ENCODE results near the gene KIAA1328.

Gene KIAA1328

GRCh38 chr18:36828630-36829361, at the start of gene KIAA1328, which contains the start of gene TPGS2:
KIAA1328 (plus strand) TSS chr18:36829127; CDS start chr18:36829139, 12 bp downstream.
TPGS2 (minus strand) TSS chr18:36829002; CDS start chr18:36828767, 235 bp downstream.
- Mint-ChIP-seq H3K36me3 (ENCODE audit: low read depth) (peaks cover 12% of the 10 kb centered on the region), H3K27ac (peak within 1 kb of the TSS; percentile 94), H3K27me3 (no peaks in the 10 kb centered on the region), H3K4me1 (ENCODE audit: low read depth) (peaks cover 47% of the 10 kb centered on the region), H3K9me3 (no peaks in the 10 kb centered on the region), H3K4me3 (peak within 1 kb of the TSS; percentile 92)

DNA sequence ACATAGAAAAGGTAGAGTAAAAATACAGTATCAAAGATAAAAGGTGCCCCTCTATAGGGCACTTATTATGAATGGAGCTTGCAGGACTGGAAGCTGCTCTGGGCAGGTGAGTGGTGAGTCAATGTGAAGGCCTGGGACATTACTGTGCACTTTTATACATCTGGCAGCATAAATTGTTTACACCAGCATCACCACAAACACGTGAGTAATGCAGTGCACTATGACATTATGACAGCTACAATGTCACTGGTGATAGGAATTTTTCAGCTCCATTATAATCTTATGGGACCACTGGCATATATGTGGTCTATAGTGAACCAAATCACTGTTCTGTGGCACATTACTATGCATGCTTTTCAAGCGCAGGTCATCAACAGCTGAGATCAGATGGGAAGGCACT, 48.2 kb upstream of the KIAA1328 start:
- H3K27ac Mint-ChIP-seq = no peak overlapping the region
- H3K27me3 Mint-ChIP-seq = no peaks in the 10 kb centered on the region
- H3K4me1 Mint-ChIP-seq (ENCODE audit: low read depth) = no peaks in the 10 kb centered on the region
- H3K4me3 Mint-ChIP-seq = no peak overlapping the region
- H3K36me3 Mint-ChIP-seq (ENCODE audit: low read depth) = peaks cover 20% of the 10 kb centered on the region
- peaks cover 3% of the 10 kb centered on the region for H3K9me3 Mint-ChIP-seq

- no peaks in the 10 kb centered on the region for H3K4me1 Mint-ChIP-seq (ENCODE audit: low read depth)
- H3K9me3 Mint-ChIP-seq = peaks cover 3% of the 10 kb centered on the region
- peaks cover 29% of the 10 kb centered on the region for H3K36me3 Mint-ChIP-seq (ENCODE audit: low read depth)
- no peaks in the 10 kb centered on the region for H3K27me3 Mint-ChIP-seq
- no peak overlapping the region for H3K27ac Mint-ChIP-seq
- no peak overlapping the region for H3K4me3 Mint-ChIP-seq
Measured at GRCh38 chr18:36782710-36783109, 46.2 kb upstream of the KIAA1328 start.

DNA sequence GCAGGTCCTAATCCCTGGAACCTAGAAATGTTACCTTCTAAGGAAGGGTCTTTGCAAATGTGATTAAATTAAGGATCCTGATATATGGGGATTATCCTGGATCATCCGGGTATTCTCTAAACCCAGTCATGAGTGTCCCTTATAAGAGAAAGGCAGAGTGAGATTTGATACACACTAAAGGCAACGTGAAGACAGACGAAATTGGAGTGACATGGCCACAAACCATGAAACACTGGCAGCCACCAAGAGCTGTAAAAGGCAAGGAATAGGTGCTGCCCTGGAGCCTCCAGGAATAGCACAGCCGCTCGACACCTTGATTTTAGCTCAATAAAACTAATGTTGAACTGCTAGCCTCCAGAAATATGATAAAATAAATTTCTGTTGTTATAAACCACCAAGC, 45.1 kb upstream of the KIAA1328 start:
- no peaks in the 10 kb centered on the region for H3K4me1 Mint-ChIP-seq (ENCODE audit: low read depth)
- H3K27ac Mint-ChIP-seq = no peak overlapping the region
- H3K27me3 Mint-ChIP-seq = no peaks in the 10 kb centered on the region
- H3K36me3 Mint-ChIP-seq (ENCODE audit: low read depth) = peaks cover 31% of the 10 kb centered on the region
- no peaks in the 10 kb centered on the region for H3K9me3 Mint-ChIP-seq
- H3K4me3 Mint-ChIP-seq = no peak overlapping the region

- Mint-ChIP-seq H3K9me3 (peaks cover 16% of the 10 kb centered on the region), H3K27me3 (no peaks in the 10 kb centered on the region), H3K4me3 (no peak overlapping the region), H3K36me3 (ENCODE audit: low read depth) (peaks cover 48% of the 10 kb centered on the region), H3K27ac (no peak overlapping the region), H3K4me1 (ENCODE audit: low read depth) (no peaks in the 10 kb centered on the region)
Measured at GRCh38 chr18:36786686-36787085, 42.2 kb upstream of the KIAA1328 start.

DNA sequence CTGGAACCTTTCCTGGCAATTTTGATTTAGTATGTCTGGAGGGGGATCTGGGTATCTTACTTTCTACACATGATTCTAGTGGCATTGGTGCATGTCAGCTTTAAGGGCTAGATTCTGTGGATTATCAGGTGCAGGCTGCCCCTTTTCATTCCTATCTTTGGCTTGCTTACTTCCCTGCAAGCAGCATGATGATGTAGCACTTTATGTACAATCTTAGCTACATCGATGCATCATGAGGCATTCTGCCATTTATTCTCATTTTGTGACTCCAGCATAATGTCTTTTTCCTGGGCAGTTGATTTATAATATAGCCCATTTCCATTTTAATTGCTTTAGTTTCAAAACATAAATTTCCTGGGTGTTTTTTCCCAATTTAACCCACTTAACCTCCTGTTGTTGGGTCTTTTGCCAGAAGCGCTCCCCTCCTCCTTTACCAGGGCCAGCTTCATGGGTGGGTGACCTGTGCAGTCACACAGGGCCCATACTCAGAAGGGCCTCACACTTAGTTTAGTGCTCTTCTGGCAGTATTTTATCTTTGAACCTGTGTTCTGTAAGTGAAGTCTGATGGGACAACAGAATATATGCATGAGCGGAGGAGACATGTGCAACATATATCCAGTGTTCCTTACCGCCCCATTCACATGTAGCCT, 36.2 kb upstream of the KIAA1328 start:
- H3K27ac Mint-ChIP-seq = no peak overlapping the region
- H3K36me3 Mint-ChIP-seq (ENCODE audit: low read depth) = peaks cover 82% of the 10 kb centered on the region
- no peaks in the 10 kb centered on the region for H3K27me3 Mint-ChIP-seq
- peaks cover 16% of the 10 kb centered on the region for H3K9me3 Mint-ChIP-seq
- H3K4me3 Mint-ChIP-seq = no peak overlapping the region
- H3K4me1 Mint-ChIP-seq (ENCODE audit: low read depth) = no peaks in the 10 kb centered on the region

DNA sequence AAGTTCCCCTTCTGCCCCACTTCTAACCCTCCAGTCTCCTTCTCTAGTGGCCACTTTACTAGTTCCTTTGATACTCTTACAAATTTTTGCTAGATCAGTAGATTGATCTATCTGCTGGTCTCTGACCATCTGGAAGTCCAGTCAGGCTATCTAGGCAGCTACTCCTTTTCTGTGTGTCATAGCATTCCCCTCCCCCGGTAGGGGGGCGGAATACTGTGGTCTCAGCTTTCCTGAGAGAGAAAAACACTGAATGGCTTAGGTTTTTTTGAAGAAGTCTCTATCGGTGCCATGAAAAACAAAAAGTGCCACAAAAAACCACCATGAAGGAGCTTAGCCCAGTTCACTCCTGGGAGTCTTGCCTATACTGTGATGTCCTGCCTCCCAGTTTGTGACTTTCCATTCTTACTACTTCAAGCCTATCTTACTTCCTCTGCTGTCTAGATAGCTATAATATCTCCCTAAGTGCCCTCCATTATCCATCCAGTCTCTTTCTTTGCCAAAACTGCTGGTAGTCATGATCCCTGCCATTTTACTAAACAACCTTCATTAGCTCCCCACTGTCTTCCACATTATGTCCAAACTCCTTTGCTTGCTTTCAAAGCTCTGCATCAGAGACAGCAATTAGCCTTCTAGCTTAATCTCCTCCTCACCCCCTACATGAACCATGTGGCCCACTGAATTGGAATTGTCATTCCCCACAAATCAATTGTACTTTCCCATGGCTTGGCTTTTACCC, 30.0 kb upstream of the KIAA1328 start:
- H3K36me3 Mint-ChIP-seq (ENCODE audit: low read depth) = peaks cover 78% of the 10 kb centered on the region
- H3K4me1 Mint-ChIP-seq (ENCODE audit: low read depth) = no peaks in the 10 kb centered on the region
- H3K27ac Mint-ChIP-seq = no peak overlapping the region
- no peaks in the 10 kb centered on the region for H3K9me3 Mint-ChIP-seq
- no peaks in the 10 kb centered on the region for H3K27me3 Mint-ChIP-seq
- no peak overlapping the region for H3K4me3 Mint-ChIP-seq

DNA sequence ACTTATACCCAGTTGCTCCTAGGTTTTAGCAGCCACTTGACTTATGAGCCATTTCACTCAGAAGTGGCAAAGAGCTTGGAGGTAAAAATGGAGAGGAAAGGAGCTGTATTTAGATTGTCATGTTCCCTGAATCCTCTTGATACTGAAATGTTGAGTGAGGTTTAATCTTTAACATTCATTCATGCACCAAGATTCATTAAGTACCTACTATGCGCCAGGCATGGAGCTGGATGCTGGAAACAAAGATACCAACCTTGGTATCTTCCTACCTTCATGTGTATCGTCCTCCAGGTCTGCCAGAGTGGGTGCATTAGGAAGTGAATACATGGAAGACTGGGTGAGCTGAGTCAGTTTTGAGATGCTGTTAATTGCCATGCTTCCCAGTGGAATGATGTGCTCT, 23.8 kb upstream of the KIAA1328 start:
- no peak overlapping the region for H3K4me3 Mint-ChIP-seq
- no peaks in the 10 kb centered on the region for H3K9me3 Mint-ChIP-seq
- peaks cover 68% of the 10 kb centered on the region for H3K36me3 Mint-ChIP-seq (ENCODE audit: low read depth)
- H3K27ac Mint-ChIP-seq = no peak overlapping the region
- H3K4me1 Mint-ChIP-seq (ENCODE audit: low read depth) = no peaks in the 10 kb centered on the region
- H3K27me3 Mint-ChIP-seq = no peaks in the 10 kb centered on the region

DNA sequence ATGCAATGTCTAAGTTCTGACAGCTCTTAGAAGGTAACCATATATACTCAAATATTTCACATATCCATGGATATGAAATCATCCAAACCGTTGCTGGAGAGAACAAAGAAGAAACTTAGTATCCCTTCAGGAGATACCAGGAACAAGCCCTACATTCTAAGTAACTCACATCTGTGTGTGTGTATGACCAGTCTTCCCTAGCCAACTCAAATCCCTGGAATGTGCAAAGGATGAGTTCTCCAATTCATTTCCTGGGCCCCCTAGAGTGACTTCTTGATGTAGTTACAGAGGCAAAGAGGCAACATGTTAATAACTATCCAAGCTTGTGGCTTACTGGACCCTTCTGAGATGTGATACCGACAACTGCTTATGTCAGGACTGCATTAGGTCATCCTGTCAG, 20.2 kb upstream of the KIAA1328 start:
- Mint-ChIP-seq H3K36me3 (ENCODE audit: low read depth) (peaks cover 50% of the 10 kb centered on the region), H3K27me3 (no peaks in the 10 kb centered on the region), H3K4me3 (no peak overlapping the region), H3K9me3 (no peaks in the 10 kb centered on the region), H3K4me1 (ENCODE audit: low read depth) (no peaks in the 10 kb centered on the region), H3K27ac (no peak overlapping the region)

DNA sequence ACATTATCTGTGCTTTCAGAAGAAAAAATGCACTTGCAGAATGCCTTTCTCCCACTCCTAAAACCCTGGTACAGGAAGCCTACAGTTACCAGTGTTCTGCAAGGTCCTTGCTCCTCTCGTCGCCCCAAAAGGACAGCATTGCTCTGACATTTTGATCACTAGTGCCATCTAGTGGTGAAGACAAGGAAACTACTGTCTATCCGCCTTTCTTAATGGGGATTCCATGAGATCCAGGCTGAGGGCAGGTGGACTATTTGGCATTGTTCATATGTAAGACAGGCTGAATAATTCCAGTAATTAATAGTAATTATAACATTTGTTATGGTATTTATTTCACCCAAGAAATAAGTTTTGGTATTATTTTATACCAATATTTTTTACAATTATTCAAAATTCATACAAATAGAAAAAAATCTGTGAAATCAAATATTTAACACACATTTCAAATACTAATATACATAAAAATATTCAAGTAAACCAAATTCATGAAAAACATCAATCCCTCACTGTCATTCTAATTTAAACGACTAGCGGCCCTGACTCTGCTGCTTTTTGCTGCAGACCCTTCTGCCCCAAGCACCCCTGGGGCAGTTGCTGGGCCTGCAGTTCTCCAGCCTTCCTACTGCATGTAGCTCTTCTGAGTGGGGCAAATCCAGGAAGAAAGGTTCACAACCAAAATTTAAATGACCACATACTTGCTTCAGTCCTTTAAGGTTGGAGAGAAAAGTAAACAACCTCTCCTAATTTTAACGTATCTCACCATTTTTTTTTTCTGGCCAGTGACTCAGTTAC, 19.1 kb upstream of the KIAA1328 start:
- no peak overlapping the region for H3K27ac Mint-ChIP-seq
- H3K4me1 Mint-ChIP-seq (ENCODE audit: low read depth) = no peaks in the 10 kb centered on the region
- no peaks in the 10 kb centered on the region for H3K9me3 Mint-ChIP-seq
- no peak overlapping the region for H3K4me3 Mint-ChIP-seq
- H3K36me3 Mint-ChIP-seq (ENCODE audit: low read depth) = peaks cover 50% of the 10 kb centered on the region
- H3K27me3 Mint-ChIP-seq = no peaks in the 10 kb centered on the region

GRCh38 chr18:36811430-36811829, 17.5 kb upstream of the KIAA1328 start:
- Mint-ChIP-seq H3K36me3 (ENCODE audit: low read depth) (peaks cover 35% of the 10 kb centered on the region), H3K9me3 (no peaks in the 10 kb centered on the region), H3K27me3 (no peaks in the 10 kb centered on the region), H3K4me1 (ENCODE audit: low read depth) (no peaks in the 10 kb centered on the region), H3K4me3 (no peak overlapping the region), H3K27ac (no peak overlapping the region)

DNA sequence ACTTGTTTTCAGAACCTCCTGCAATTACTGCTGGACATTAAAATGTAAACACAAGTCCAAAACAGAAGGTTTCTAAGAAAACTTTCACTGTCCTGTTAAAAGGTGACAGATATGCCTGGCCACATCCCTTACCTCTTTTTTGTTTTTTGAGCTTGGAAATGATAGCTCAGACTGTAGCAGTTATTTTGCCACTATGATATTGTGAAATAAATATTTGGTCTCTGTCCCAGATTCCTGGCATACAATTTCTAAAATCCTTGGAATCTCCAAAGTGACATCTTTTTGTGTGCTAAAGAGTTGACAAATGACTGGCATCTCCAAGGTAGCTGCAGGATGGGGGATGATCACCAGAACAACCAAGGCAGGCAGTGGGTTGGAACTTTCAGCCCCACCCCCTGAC, 17.0 kb upstream of the KIAA1328 start:
- H3K27me3 Mint-ChIP-seq = no peaks in the 10 kb centered on the region
- H3K4me1 Mint-ChIP-seq (ENCODE audit: low read depth) = no peaks in the 10 kb centered on the region
- H3K36me3 Mint-ChIP-seq (ENCODE audit: low read depth) = peaks cover 35% of the 10 kb centered on the region
- no peak overlapping the region for H3K27ac Mint-ChIP-seq
- no peaks in the 10 kb centered on the region for H3K9me3 Mint-ChIP-seq
- H3K4me3 Mint-ChIP-seq = no peak overlapping the region

DNA sequence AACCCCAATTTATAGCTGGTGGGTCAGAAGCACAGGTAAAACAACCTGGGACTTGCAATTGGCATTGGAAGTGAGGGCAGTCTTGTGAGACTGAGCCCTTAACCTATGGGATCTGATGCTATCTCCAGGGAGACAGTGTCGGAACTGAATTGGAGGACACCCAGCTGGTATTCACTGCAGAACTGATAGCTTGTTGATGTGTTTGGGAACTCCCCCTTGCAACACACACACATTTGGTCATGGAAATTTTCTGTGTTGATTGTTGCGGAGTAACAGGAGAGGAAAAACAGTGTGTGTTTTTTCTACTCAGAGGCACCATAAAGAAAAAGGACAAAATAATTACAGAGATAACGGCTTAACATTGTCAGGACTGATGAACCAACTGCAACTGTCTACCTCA, 16.2 kb upstream of the KIAA1328 start:
- H3K9me3 Mint-ChIP-seq = no peaks in the 10 kb centered on the region
- no peaks in the 10 kb centered on the region for H3K27me3 Mint-ChIP-seq
- H3K4me3 Mint-ChIP-seq = no peak overlapping the region
- peaks cover 32% of the 10 kb centered on the region for H3K36me3 Mint-ChIP-seq (ENCODE audit: low read depth)
- H3K27ac Mint-ChIP-seq = no peak overlapping the region
- no peaks in the 10 kb centered on the region for H3K4me1 Mint-ChIP-seq (ENCODE audit: low read depth)

DNA sequence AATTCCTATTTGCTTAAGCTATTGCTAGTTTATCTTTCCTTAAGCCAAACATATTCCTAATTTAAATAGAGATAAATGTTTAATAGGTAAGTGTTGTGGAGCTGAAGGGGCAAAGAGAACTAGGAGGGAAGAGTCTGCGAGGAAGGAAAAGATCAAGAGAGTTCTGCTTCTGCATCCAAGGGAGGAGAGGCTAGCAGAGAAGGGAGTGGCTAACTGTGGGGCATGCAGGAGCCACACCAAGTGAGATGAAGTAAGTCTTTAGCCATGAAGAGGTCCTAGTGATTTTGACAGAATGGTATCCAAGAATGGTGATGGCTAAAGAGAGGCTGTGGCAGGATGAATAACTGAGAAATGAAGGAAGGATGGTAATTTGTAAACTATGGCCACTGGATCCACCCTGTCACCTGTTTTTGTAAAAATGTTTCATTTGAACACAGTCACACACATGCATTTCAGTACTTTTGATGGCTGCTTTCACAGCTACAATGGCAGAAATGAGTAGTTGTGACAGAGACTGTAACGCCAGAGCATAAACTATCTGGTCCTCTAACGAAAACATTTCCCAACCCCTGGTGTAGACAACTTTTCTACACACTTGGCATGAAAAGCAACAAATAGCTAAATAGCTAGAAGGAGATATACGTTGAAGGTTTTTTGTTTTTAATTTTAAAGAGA, 15.7 kb upstream of the KIAA1328 start:
- H3K36me3 Mint-ChIP-seq (ENCODE audit: low read depth) = peaks cover 33% of the 10 kb centered on the region
- H3K4me1 Mint-ChIP-seq (ENCODE audit: low read depth) = no peaks in the 10 kb centered on the region
- no peaks in the 10 kb centered on the region for H3K9me3 Mint-ChIP-seq
- H3K4me3 Mint-ChIP-seq = no peak overlapping the region
- no peaks in the 10 kb centered on the region for H3K27me3 Mint-ChIP-seq
- H3K27ac Mint-ChIP-seq = no peak overlapping the region

All from stimulated activated naive CD8-positive, alpha-beta T cell treated with anti-CD3 and anti-CD28 coated beads, Interleukin-15, Interleukin-2, amounts not matched to agents 100 ng/mL and 50 ng/mL, for 24 hours (primary cell).